C4-2B (cell line): ENCODE measurements around the gene CLEC19A.

ENCODE experiments used
- CTCF ChIP-seq: fragments of 450-650 bp; conservative IDR thresholded peaks from 2 replicates; pipeline ENCODE4 v1.5.1; 2017; ENCODE audit warnings: mild to moderate bottlenecking
- ZFX ChIP-seq: fragments of 450-650 bp; IDR thresholded peaks from 2 replicates; pipeline ENCODE4 v1.6.1; 2017

- no peak for TF ChIP-seq CTCF
- TF ChIP-seq ZFX: no peak
Observed at GRCh38 chr16:19278403-19278802, 7.1 kb upstream of the CLEC19A start.
